CD4-positive, alpha-beta T cell treated with Interleukin-2 at 100 ng/mL for 4 hours (primary cell): ENCODE measurements around the gene SMG5.

ENCODE experiments used
- DNase-seq: peaks from one replicate; pipeline ENCODE4 v3.0.0-alpha.2; 2020; ENCODE audit warnings: low spot score

SMG5 gene

GRCh38 chr1:156212130-156212529, 70.5 kb downstream of the SMG5 start:
- DNase-seq, result no peak

GRCh38 chr1:156211243-156211642, 71.4 kb downstream of the SMG5 start:
- no peak for DNase-seq

- DNase-seq, result no peak
Observed at GRCh38 chr1:156204686-156205085, 77.9 kb downstream of the SMG5 start.

GRCh38 chr1:156203331-156203730, 79.3 kb downstream of the SMG5 start:
- no peak for DNase-seq

- no peak for DNase-seq
Observed at GRCh38 chr1:156200044-156200443, 82.6 kb downstream of the SMG5 start.
